Hematopoietic multipotent progenitor cell treated with erythropoietin and hydrocortisone succinate and interleukin-3 and kit ligand, for 17 days (in vitro differentiated cells): ENCODE results near the gene IPO5.

Source experiments
- DNase-seq: peaks from one replicate; pipeline ENCODE4 v3.0.0-alpha.2; 2015; ENCODE audit warnings: low spot score

The IPO5 gene

GRCh38 chr13:98059276-98059675 lies 105.8 kb downstream of the IPO5 start:
- no peak for DNase-seq

GRCh38 chr13:98060282-98060681 lies 106.8 kb downstream of the IPO5 start:
- no peak for DNase-seq

GRCh38 chr13:98065468-98065867 lies 112.0 kb downstream of the IPO5 start:
- DNase-seq = no peak

GRCh38 chr13:98066636-98067035 lies 113.2 kb downstream of the IPO5 start:
- DNase-seq = no peak

- DNase-seq = no peak
Observed at GRCh38 chr13:98068521-98068920, 115.0 kb downstream of the IPO5 start.

GRCh38 chr13:98069985-98070384 lies 116.5 kb downstream of the IPO5 start:
- no peak for DNase-seq

GRCh38 chr13:98071316-98071715 lies 117.8 kb downstream of the IPO5 start:
- no peak for DNase-seq

- DNase-seq = no peak
Observed at GRCh38 chr13:98072476-98072875, 119.0 kb downstream of the IPO5 start.
